Neural cell (in vitro differentiated cells): Measurements from ENCODE around the gene THRAP3. TPM values are rescaled to one million over a fixed set of nuclear protein-coding genes. Genes with fewer than 3 reads are reported as not detected.

Source experiments
- H2AFZ ChIP-seq: fragments of 200-600, 300-800 bp; sonication (generic), shearing (Covaris generic); 2 replicates; pipeline ENCODE4 v1.6.0; 2014; ENCODE audit warnings: low read depth, mild to moderate bottlenecking, antibody characterized with exemption, low read length, moderate library complexity
- H3F3A ChIP-seq: fragments of 200-600 bp; shearing (Covaris generic); 2 replicates; pipeline ENCODE4 v1.6.1; 2016; ENCODE audit warnings: mild to moderate bottlenecking, moderate library complexity, mixed read lengths, antibody characterized with exemption, low read length; ENCODE audit not compliant: insufficient read depth, poor library complexity, severe bottlenecking
- H3K27ac ChIP-seq: fragments of 200-600, 300-800 bp; sonication (generic), shearing (Covaris generic); 2 replicates; pipeline ENCODE4 v1.5.1; 2014; ENCODE audit warnings: mild to moderate bottlenecking, low read length, moderate library complexity
- H3K27me3 ChIP-seq: fragments of 300-800, 200-600 bp; sonication (generic), shearing (Covaris generic); 2 replicates; pipeline ENCODE4 v1.6.0; 2014; ENCODE audit warnings: mild to moderate bottlenecking, low read depth, low read length, moderate library complexity; ENCODE audit not compliant: insufficient read depth
- H3K36me3 ChIP-seq: fragments of 300-800, 200-600 bp; sonication (generic), shearing (Covaris generic); 2 replicates; pipeline ENCODE4 v1.5.1; 2014; ENCODE audit warnings: mild to moderate bottlenecking, antibody characterized with exemption, low read length, moderate library complexity; ENCODE audit not compliant: insufficient read depth
- H3K4me2 ChIP-seq: fragments of 300-800, 200-600 bp; sonication (generic), shearing (Covaris generic); 2 replicates; pipeline ENCODE4 v1.6.0; 2014; ENCODE audit warnings: mild to moderate bottlenecking, low read length
- H3K4me3 ChIP-seq: fragments of 300-800, 200-600 bp; sonication (generic), shearing (Covaris generic); 2 replicates; pipeline ENCODE4 v1.5.1; 2014; ENCODE audit warnings: mild to moderate bottlenecking, low read length, moderate library complexity
- H3K79me2 ChIP-seq: fragments of 200-600 bp; shearing (Covaris generic); replicated peaks from 2 replicates; pipeline ENCODE4 v1.6.0; 2014; ENCODE audit warnings: mild to moderate bottlenecking, low read length, moderate library complexity; ENCODE audit not compliant: insufficient read depth
- H3K9ac ChIP-seq: fragments of 300-800, 200-600 bp; sonication (generic), shearing (Covaris generic); 2 replicates; pipeline ENCODE4 v1.6.1; 2016; ENCODE audit warnings: mild to moderate bottlenecking, low read length, mixed read lengths
- H3K9me2 ChIP-seq: fragments of 200-600 bp; shearing (Covaris generic); 2 replicates; pipeline ENCODE4 v1.6.1; 2016; ENCODE audit warnings: mild to moderate bottlenecking, low read length, mixed read lengths; ENCODE audit not compliant: insufficient read depth
- H3K9me3 ChIP-seq: fragments of 200-600, 300-800 bp; sonication (generic), shearing (Covaris generic); 2 replicates; pipeline ENCODE4 v1.6.1; 2016; ENCODE audit warnings: mild to moderate bottlenecking, mixed run types, low read length, moderate library complexity, mixed read lengths
- H4K20me1 ChIP-seq: fragments of 200-600 bp; shearing (Covaris generic); 2 replicates; pipeline ENCODE4 v1.6.1; 2016; ENCODE audit warnings: mild to moderate bottlenecking, mixed run types; ENCODE audit not compliant: insufficient read depth
- CTCF ChIP-seq: fragments of 450-650 bp; IDR thresholded peaks from 2 replicates; pipeline ENCODE4 v1.5.1; 2014; ENCODE audit warnings: antibody characterized with exemption, mild to moderate bottlenecking, moderate library complexity; ENCODE audit not compliant: poor library complexity, severe bottlenecking
- EP300 ChIP-seq: fragments of 450-650 bp; conservative IDR thresholded peaks from 2 replicates; pipeline ENCODE4 v1.6.1; 2014; ENCODE audit warnings: antibody characterized with exemption, mild to moderate bottlenecking, moderate library complexity; ENCODE audit not compliant: poor library complexity, severe bottlenecking
- EZH2 ChIP-seq: fragments of 200-600, 300-800 bp; shearing (Covaris generic), sonication (generic); IDR thresholded peaks from 2 replicates; pipeline ENCODE4 v1.6.1; 2014; ENCODE audit warnings: antibody characterized with exemption, low read length, borderline replicate concordance, mild to moderate bottlenecking; ENCODE audit not compliant: insufficient read depth, poor library complexity, severe bottlenecking
- MXI1 ChIP-seq: fragments of 450-650 bp; conservative IDR thresholded peaks from 2 replicates; pipeline ENCODE4 v1.6.1; 2014; ENCODE audit warnings: antibody characterized with exemption, mild to moderate bottlenecking; ENCODE audit not compliant: poor library complexity, severe bottlenecking
- POLR2AphosphoS5 ChIP-seq: IDR thresholded peaks from 2 replicates; pipeline ENCODE4 v1.6.1; 2012
- RAD21 ChIP-seq: fragments of 450-650 bp; conservative IDR thresholded peaks from 2 replicates; pipeline ENCODE4 v1.6.1; 2014; ENCODE audit warnings: antibody characterized with exemption, mild to moderate bottlenecking, moderate library complexity
- SMC3 ChIP-seq: fragments of 450-650 bp; conservative IDR thresholded peaks from 2 replicates; pipeline ENCODE4 v1.6.1; 2014; ENCODE audit warnings: antibody characterized with exemption, mild to moderate bottlenecking, moderate library complexity; ENCODE audit not compliant: poor library complexity
- TAF1 ChIP-seq: IDR thresholded peaks from 2 replicates; pipeline ENCODE4 v1.6.1; 2012; ENCODE audit warnings: low read depth
- polyA plus RNA-seq: library from polyadenylated mRNA; depleted of rRNA; stranded (reverse); fragments of >200 nt; gene quantifications from 2 replicates; pipeline ENCODE4 v1.2.3, GENCODE V29; 2014
- TF ChIP-seq, protein P1 (sequence below): IDR thresholded peaks from 2 replicates; pipeline ENCODE4 v1.6.1; 2012; ENCODE audit warnings: borderline replicate concordance

THRAP3 gene
- polyA plus RNA-seq, 1 donor from 2014 or later: 54.4 TPM

- no peaks in the 10 kb centered on the region for H3K27me3 ChIP-seq
- H3K4me2 ChIP-seq: no peak overlapping the region
- H3K9ac ChIP-seq: no peak overlapping the region
- no peaks in the 10 kb centered on the region for H3K9me3 ChIP-seq
- no peak overlapping the region for H3K4me3 ChIP-seq
- H3K27ac ChIP-seq: no peak overlapping the region
- H3K9me2 ChIP-seq: no peaks in the 10 kb centered on the region
- TF ChIP-seq EZH2 (no peak), TAF1 (no peak), EP300 (no peak), POLR2AphosphoS5 (no peak), MXI1 (no peak), SMC3 (no peak), CTCF (no peak), RAD21 (no peak)
- TF ChIP-seq, protein P1, sequence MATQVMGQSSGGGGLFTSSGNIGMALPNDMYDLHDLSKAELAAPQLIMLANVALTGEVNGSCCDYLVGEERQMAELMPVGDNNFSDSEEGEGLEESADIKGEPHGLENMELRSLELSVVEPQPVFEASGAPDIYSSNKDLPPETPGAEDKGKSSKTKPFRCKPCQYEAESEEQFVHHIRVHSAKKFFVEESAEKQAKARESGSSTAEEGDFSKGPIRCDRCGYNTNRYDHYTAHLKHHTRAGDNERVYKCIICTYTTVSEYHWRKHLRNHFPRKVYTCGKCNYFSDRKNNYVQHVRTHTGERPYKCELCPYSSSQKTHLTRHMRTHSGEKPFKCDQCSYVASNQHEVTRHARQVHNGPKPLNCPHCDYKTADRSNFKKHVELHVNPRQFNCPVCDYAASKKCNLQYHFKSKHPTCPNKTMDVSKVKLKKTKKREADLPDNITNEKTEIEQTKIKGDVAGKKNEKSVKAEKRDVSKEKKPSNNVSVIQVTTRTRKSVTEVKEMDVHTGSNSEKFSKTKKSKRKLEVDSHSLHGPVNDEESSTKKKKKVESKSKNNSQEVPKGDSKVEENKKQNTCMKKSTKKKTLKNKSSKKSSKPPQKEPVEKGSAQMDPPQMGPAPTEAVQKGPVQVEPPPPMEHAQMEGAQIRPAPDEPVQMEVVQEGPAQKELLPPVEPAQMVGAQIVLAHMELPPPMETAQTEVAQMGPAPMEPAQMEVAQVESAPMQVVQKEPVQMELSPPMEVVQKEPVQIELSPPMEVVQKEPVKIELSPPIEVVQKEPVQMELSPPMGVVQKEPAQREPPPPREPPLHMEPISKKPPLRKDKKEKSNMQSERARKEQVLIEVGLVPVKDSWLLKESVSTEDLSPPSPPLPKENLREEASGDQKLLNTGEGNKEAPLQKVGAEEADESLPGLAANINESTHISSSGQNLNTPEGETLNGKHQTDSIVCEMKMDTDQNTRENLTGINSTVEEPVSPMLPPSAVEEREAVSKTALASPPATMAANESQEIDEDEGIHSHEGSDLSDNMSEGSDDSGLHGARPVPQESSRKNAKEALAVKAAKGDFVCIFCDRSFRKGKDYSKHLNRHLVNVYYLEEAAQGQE: no peak
- peaks cover 4% of the 10 kb centered on the region for H3K36me3 ChIP-seq
- H4K20me1 ChIP-seq: peaks cover 4% of the 10 kb centered on the region
- no peaks in the 10 kb centered on the region for H3K79me2 ChIP-seq
- H2AFZ ChIP-seq: no peak overlapping the region
- no peaks in the 10 kb centered on the region for H3F3A ChIP-seq
These were observed 45.0 kb upstream of the THRAP3 start for GRCh38 chr1:36179220-36179600.

DNA sequence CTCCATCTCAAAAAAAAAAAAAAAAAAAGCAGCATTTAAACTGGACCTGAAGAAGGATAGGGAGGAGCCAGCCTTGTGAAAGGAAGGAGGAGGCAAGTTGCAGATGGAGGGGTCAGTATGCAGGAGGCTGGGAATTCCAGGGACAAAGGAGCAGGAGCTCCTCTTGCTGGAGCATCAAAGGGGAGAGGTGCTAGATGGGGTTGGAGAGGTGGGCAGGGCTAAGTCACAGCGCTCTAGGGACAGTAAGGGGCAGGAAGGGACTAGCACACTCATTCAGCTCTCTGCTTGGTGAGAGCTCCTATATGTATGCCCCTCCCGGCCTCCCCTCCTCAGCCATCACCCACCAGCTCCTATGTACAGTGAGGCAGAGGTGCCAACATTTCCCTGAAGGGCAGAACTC, 41.5 kb upstream of the THRAP3 start:
- H3K27me3 ChIP-seq: no peaks in the 10 kb centered on the region
- no peak overlapping the region for H3K9ac ChIP-seq
- H3K9me3 ChIP-seq: no peaks in the 10 kb centered on the region
- H3K9me2 ChIP-seq: no peaks in the 10 kb centered on the region
- H4K20me1 ChIP-seq: no peaks in the 10 kb centered on the region
- H3K27ac ChIP-seq: no peak overlapping the region
- no peak for TF ChIP-seq EZH2
- TF ChIP-seq SMC3: no peak
- no peak for TF ChIP-seq RAD21
- no peak for TF ChIP-seq EP300
- TF ChIP-seq POLR2AphosphoS5: no peak
- no peak for TF ChIP-seq CTCF
- TF ChIP-seq MXI1: no peak
- TF ChIP-seq, protein P1: no peak
- TF ChIP-seq TAF1: no peak
- H3F3A ChIP-seq: no peaks in the 10 kb centered on the region
- no peak overlapping the region for H3K4me3 ChIP-seq
- peaks cover 4% of the 10 kb centered on the region for H3K36me3 ChIP-seq
- no peaks in the 10 kb centered on the region for H3K79me2 ChIP-seq
- H3K4me2 ChIP-seq: no peak overlapping the region
- H2AFZ ChIP-seq: no peak overlapping the region
